HL-60 (cell line): Measurements from ENCODE around the gene KRTAP4-6.

Source experiments
- GABPA ChIP-seq: IDR thresholded peaks from 2 replicates; pipeline ENCODE4 v1.6.1; 2012; ENCODE audit warnings: low read depth
- POLR2AphosphoS5 ChIP-seq: IDR thresholded peaks from 2 replicates; pipeline ENCODE4 v1.6.1; 2012; ENCODE audit warnings: low read depth
- TF ChIP-seq, protein P1 (sequence below): IDR thresholded peaks from one replicate; pipeline ENCODE4 v1.5.1; 2011; ENCODE audit warnings: low read length, control low read depth, inconsistent platforms; ENCODE audit not compliant: insufficient read depth
- TF ChIP-seq, protein P2 (sequence below): IDR thresholded peaks from 2 replicates; pipeline ENCODE4 v1.6.1; 2012; ENCODE audit warnings: low read depth; ENCODE audit not compliant: insufficient replicate concordance

DNA sequence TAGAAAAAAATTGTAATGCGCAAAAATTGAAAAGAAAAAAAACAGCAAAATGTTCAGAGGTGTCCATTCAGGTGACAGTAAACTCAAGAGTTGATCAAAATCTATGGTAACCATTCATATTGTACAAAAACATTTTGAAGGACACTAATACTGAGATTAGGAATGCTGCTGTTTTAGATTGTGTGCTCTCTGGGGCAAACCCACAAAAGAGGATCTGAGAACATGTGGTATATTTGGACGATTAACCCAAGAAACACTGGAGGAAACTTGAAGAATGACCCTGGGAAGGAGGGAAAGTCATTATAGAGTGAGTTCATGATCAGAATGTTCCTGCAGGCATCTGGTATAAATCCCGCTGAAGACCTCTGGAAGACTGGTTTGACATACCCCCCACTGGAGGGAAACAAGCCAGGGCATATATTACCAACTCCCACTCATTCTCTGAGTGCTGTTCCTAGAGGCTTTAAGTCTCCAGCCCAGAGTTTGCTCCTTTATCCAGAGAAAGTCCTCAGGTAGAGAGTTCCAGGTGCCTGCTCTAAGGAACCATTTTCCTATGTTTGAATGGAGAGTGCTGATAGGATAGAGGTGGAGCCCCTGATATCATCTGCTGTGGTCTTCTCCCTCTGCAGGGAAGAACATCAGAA, 36.5 kb upstream of the KRTAP4-6 start:
- TF ChIP-seq, protein P1, sequence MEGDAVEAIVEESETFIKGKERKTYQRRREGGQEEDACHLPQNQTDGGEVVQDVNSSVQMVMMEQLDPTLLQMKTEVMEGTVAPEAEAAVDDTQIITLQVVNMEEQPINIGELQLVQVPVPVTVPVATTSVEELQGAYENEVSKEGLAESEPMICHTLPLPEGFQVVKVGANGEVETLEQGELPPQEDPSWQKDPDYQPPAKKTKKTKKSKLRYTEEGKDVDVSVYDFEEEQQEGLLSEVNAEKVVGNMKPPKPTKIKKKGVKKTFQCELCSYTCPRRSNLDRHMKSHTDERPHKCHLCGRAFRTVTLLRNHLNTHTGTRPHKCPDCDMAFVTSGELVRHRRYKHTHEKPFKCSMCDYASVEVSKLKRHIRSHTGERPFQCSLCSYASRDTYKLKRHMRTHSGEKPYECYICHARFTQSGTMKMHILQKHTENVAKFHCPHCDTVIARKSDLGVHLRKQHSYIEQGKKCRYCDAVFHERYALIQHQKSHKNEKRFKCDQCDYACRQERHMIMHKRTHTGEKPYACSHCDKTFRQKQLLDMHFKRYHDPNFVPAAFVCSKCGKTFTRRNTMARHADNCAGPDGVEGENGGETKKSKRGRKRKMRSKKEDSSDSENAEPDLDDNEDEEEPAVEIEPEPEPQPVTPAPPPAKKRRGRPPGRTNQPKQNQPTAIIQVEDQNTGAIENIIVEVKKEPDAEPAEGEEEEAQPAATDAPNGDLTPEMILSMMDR, result no peak
- TF ChIP-seq POLR2AphosphoS5 (no peak), GABPA (no peak)
- TF ChIP-seq, protein P2, sequence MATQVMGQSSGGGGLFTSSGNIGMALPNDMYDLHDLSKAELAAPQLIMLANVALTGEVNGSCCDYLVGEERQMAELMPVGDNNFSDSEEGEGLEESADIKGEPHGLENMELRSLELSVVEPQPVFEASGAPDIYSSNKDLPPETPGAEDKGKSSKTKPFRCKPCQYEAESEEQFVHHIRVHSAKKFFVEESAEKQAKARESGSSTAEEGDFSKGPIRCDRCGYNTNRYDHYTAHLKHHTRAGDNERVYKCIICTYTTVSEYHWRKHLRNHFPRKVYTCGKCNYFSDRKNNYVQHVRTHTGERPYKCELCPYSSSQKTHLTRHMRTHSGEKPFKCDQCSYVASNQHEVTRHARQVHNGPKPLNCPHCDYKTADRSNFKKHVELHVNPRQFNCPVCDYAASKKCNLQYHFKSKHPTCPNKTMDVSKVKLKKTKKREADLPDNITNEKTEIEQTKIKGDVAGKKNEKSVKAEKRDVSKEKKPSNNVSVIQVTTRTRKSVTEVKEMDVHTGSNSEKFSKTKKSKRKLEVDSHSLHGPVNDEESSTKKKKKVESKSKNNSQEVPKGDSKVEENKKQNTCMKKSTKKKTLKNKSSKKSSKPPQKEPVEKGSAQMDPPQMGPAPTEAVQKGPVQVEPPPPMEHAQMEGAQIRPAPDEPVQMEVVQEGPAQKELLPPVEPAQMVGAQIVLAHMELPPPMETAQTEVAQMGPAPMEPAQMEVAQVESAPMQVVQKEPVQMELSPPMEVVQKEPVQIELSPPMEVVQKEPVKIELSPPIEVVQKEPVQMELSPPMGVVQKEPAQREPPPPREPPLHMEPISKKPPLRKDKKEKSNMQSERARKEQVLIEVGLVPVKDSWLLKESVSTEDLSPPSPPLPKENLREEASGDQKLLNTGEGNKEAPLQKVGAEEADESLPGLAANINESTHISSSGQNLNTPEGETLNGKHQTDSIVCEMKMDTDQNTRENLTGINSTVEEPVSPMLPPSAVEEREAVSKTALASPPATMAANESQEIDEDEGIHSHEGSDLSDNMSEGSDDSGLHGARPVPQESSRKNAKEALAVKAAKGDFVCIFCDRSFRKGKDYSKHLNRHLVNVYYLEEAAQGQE, result no peak
